H9 (cell line): ENCODE data around the gene PTPRN2. TPM values are rescaled to one million over a fixed set of nuclear protein-coding genes. Genes with fewer than 3 reads are reported as not detected.
A peak's percentile ranks its signal among the peaks of the same experiment; 100 is the strongest.

Source experiments
- DNase-seq: peaks from one replicate; pipeline ENCODE4 v3.0.0-alpha.2; 2017
- H2AFZ ChIP-seq: one replicate; pipeline ENCODE4 v1.6.1; 2013; ENCODE audit warnings: mild to moderate bottlenecking, low read length, control low read depth, moderate library complexity
- H2AK5ac ChIP-seq: 2 replicates; pipeline ENCODE4 v1.6.1; 2013; ENCODE audit warnings: low read length, control low read depth, mixed read lengths; ENCODE audit not compliant: insufficient read length
- H2BK120ac ChIP-seq: one replicate; pipeline ENCODE4 v1.6.1; 2013; ENCODE audit warnings: low read depth, mild to moderate bottlenecking, low read length, control low read depth, inconsistent platforms; ENCODE audit not compliant: poor library complexity, severe bottlenecking
- H2BK12ac ChIP-seq: 2 replicates; pipeline ENCODE4 v1.6.1; 2013; ENCODE audit warnings: low read length, control low read depth, mixed read lengths, low read depth; ENCODE audit not compliant: insufficient read length
- H2BK15ac ChIP-seq: 2 replicates; pipeline ENCODE4 v1.6.1; 2013; ENCODE audit warnings: low read depth, low read length, control low read depth
- H2BK20ac ChIP-seq: one replicate; pipeline ENCODE4 v1.6.1; 2013; ENCODE audit warnings: low read depth, mild to moderate bottlenecking, low read length, control low read depth, inconsistent platforms; ENCODE audit not compliant: poor library complexity, severe bottlenecking
- H2BK5ac ChIP-seq: 2 replicates; pipeline ENCODE4 v1.6.1; 2013; ENCODE audit warnings: low read length, control low read depth, mixed read lengths; ENCODE audit not compliant: insufficient read length
- H3K14ac ChIP-seq: 2 replicates; pipeline ENCODE4 v1.6.1; 2013; ENCODE audit warnings: low read length, control low read depth; ENCODE audit not compliant: insufficient read depth
- H3K18ac ChIP-seq: 2 replicates; pipeline ENCODE4 v1.6.1; 2013; ENCODE audit warnings: low read depth, mild to moderate bottlenecking, mixed read lengths, low read length, control low read depth; ENCODE audit not compliant: insufficient read length
- H3K23ac ChIP-seq: 2 replicates; pipeline ENCODE4 v1.6.1; 2013; ENCODE audit warnings: low read length, control low read depth, mixed read lengths, low read depth; ENCODE audit not compliant: insufficient read length
- H3K23me2 ChIP-seq: 2 replicates; pipeline ENCODE4 v1.6.1; 2013; ENCODE audit warnings: low read depth, mild to moderate bottlenecking, mixed read lengths, low read length, control low read depth; ENCODE audit not compliant: insufficient read length, poor library complexity, severe bottlenecking
- H3K27ac ChIP-seq: 2 replicates; pipeline ENCODE4 v1.5.1; 2013; ENCODE audit warnings: low read length, control low read depth, mixed read lengths, low read depth; ENCODE audit not compliant: insufficient read length
- H3K27me3 ChIP-seq: 2 replicates; pipeline ENCODE4 v1.6.1; 2013; ENCODE audit warnings: low read length, control low read depth, inconsistent platforms; ENCODE audit not compliant: insufficient read depth
- H3K4ac ChIP-seq: 2 replicates; pipeline ENCODE4 v1.6.1; 2013; ENCODE audit warnings: low read depth, mild to moderate bottlenecking, control low read depth, inconsistent platforms, low read length, moderate library complexity
- H3K4me1 ChIP-seq: 2 replicates; pipeline ENCODE4 v1.6.1; 2013; ENCODE audit warnings: low read length, control low read depth, inconsistent platforms; ENCODE audit not compliant: insufficient read depth
- H3K4me2 ChIP-seq: 2 replicates; pipeline ENCODE4 v1.6.1; 2013; ENCODE audit warnings: low read length, control low read depth, mixed read lengths; ENCODE audit not compliant: insufficient read length, insufficient read depth
- H3K56ac ChIP-seq: 2 replicates; pipeline ENCODE4 v1.6.1; 2013; ENCODE audit warnings: low read depth, mild to moderate bottlenecking, mixed read lengths, low read length, control low read depth; ENCODE audit not compliant: insufficient read length
- H3K79me1 ChIP-seq: 2 replicates; pipeline ENCODE4 v1.6.1; 2013; ENCODE audit warnings: low read depth, mild to moderate bottlenecking, moderate library complexity, low read length, control low read depth, inconsistent platforms; ENCODE audit not compliant: insufficient read depth, poor library complexity, severe bottlenecking
- H3K79me2 ChIP-seq: 2 replicates; pipeline ENCODE4 v1.6.1; 2013; ENCODE audit warnings: low read length, control low read depth, inconsistent platforms; ENCODE audit not compliant: insufficient read depth
- H3K9ac ChIP-seq: 2 replicates; pipeline ENCODE4 v1.6.1; 2013; ENCODE audit warnings: low read length, control low read depth, mixed read lengths; ENCODE audit not compliant: insufficient read length; ENCODE audit errors: extremely low read depth
- H3K9me3 ChIP-seq: one replicate; pipeline ENCODE4 v1.6.1; 2013; ENCODE audit warnings: low read depth, low read length, inconsistent platforms; ENCODE audit not compliant: control insufficient read depth
- H3T11ph ChIP-seq: one replicate; pipeline ENCODE4 v1.6.1; 2013; ENCODE audit warnings: mild to moderate bottlenecking, low read length, control low read depth, inconsistent platforms
- H4K20me1 ChIP-seq: one replicate; pipeline ENCODE4 v1.6.1; 2013; ENCODE audit not compliant: control insufficient read depth, insufficient read length, insufficient read depth
- H4K5ac ChIP-seq: 2 replicates; pipeline ENCODE4 v1.6.1; 2013; ENCODE audit warnings: low read depth, mild to moderate bottlenecking, mixed read lengths, low read length, control low read depth; ENCODE audit not compliant: insufficient read length
- H4K8ac ChIP-seq: replicated peaks from 2 replicates; pipeline ENCODE4 v1.6.1; 2013; ENCODE audit warnings: low read length, control low read depth, mixed read lengths, low read depth; ENCODE audit not compliant: insufficient read length
- H4K91ac ChIP-seq: 2 replicates; pipeline ENCODE4 v1.6.1; 2013; ENCODE audit warnings: low read depth, mild to moderate bottlenecking, moderate library complexity, mixed read lengths, low read length, control low read depth; ENCODE audit not compliant: insufficient read length
- H3K27ac Mint-ChIP-seq, 3 experiments: 2 replicates in 2 of 3; 3 replicates in 1 of 3; pipeline ENCODE4 v1.8.0; 2020 to 2021; ENCODE audit warnings: mixed read lengths in 3 of 3, mild to moderate bottlenecking in 1 of 3, moderate library complexity in 1 of 3
- H3K27me3 Mint-ChIP-seq: 2 replicates; pipeline ENCODE4 v1.8.0; 2021; ENCODE audit warnings: low read depth, mild to moderate bottlenecking, moderate library complexity, mixed read lengths
- H3K36me3 Mint-ChIP-seq, 3 experiments: 2 replicates in 2 of 3; 3 replicates in 1 of 3; pipeline ENCODE4 v1.8.0; 2020 to 2021; ENCODE audit warnings: low read depth in 3 of 3, mixed read lengths in 3 of 3; ENCODE audit not compliant: insufficient read depth in 1 of 3
- H3K4me1 Mint-ChIP-seq, 2 experiments: 2 replicates each; pipeline ENCODE4 v1.8.0; 2020; ENCODE audit warnings: mixed read lengths in 2 of 2
- H3K4me3 Mint-ChIP-seq, 2 experiments: 2 replicates in 1 of 2; 3 replicates in 1 of 2; pipeline ENCODE4 v1.8.0; 2020 to 2021; ENCODE audit warnings: mild to moderate bottlenecking in 2 of 2, mixed read lengths in 2 of 2, moderate library complexity in 1 of 2
- H3K9me3 Mint-ChIP-seq, 2 experiments: 2 replicates in 1 of 2; 3 replicates in 1 of 2; pipeline ENCODE4 v1.8.0; 2020; ENCODE audit warnings: mild to moderate bottlenecking in 2 of 2, mixed read lengths in 2 of 2, moderate library complexity in 1 of 2
- WGBS: extraction: QIAGEN DNeasy Blood & Tissue Kit; methylation state at CpG from one replicate; pipeline ENCODE4 v1.1.7; 2013; ENCODE audit warnings: missing lambda C conversion rate, low lambda C conversion rate, mixed read lengths; ENCODE audit not compliant: insufficient read length; ENCODE audit errors: extremely low coverage; 5-methylcytosine and 5-hydroxymethylcytosine counted together
- total RNA-seq: library from RNA; stranded (reverse); gene quantifications from 2 replicates; pipeline ENCODE4 v1.2.1, GENCODE V29; 2021
- TF ChIP-seq, protein P1 (sequence below): fragments of 200-600 bp; sonication (generic); conservative IDR thresholded peaks from 3 replicates; pipeline ENCODE4 v1.8.0; 2021; ENCODE audit warnings: antibody characterized with exemption, mild to moderate bottlenecking

Gene PTPRN2
- total RNA-seq, 1 experiment from 2014 or later: 5.2 TPM

DNA sequence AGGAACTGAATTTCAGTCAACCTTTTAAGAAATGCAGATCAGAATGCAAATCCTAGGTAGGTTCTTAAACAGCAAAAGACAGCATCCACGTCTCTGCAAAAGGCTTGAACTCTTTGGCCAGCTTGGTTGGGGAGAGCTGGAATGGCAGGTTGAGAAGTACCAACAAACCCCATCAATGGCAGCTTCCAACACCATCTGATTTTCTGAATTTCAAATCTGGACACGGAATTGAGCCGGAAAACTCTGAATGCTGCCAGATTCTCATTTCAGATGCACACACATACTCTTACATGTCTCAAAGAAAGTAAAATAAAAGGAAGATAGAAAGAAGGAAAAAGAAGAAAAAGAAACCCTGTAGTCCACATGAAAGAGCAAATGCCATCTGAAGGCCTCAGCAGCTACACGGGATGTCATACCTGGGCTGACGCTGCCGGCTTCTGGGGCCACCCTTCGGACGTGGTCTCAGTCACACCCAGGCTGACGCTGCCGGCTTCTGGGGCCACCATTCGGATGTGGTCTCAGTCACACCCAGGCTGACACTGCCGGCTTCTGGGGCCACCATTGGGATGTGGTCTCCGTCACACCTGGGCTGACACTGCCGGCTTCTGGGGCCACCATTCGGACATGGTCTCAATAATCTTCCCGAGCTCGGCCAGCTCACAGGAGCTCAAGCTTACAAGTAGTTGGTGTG is 165.3 kb downstream of the PTPRN2 start:
- Histone ChIP-seq H3T11ph (no peak overlapping the region), H3K14ac (no peak overlapping the region), H2AFZ (no peak overlapping the region), H3K4ac (no peak overlapping the region), H3K27ac (no peak overlapping the region), H2BK5ac (no peak overlapping the region), H2BK15ac (0 out of 2 replicates have a peak overlapping the region, but pooled peaks have one; percentile 18), H2BK12ac (no peak overlapping the region), H3K79me1 (no peaks in the 10 kb centered on the region), H2BK120ac (no peak overlapping the region), H3K4me2 (no peak overlapping the region), H4K8ac (no peak overlapping the region), H2AK5ac (no peak overlapping the region), H3K23ac (no peak overlapping the region), H3K9ac (no peak overlapping the region), H3K27me3 (no peaks in the 10 kb centered on the region), H4K5ac (no peak overlapping the region), H4K20me1 (no peaks in the 10 kb centered on the region), H3K23me2 (no peaks in the 10 kb centered on the region), H3K56ac (no peak overlapping the region), H4K91ac (no peak overlapping the region), H3K4me1 (no peaks in the 10 kb centered on the region), H3K79me2 (no peaks in the 10 kb centered on the region), H3K18ac (peak overlapping the region; percentile 26), H2BK20ac (no peak overlapping the region), H3K9me3 (peaks cover 18% of the 10 kb centered on the region)
- peaks cover 0 to 4% of the 10 kb centered on the region in 2 experiments; a peak in 1 of 4 replicates for H3K4me1 Mint-ChIP-seq
- TF ChIP-seq, protein P1, sequence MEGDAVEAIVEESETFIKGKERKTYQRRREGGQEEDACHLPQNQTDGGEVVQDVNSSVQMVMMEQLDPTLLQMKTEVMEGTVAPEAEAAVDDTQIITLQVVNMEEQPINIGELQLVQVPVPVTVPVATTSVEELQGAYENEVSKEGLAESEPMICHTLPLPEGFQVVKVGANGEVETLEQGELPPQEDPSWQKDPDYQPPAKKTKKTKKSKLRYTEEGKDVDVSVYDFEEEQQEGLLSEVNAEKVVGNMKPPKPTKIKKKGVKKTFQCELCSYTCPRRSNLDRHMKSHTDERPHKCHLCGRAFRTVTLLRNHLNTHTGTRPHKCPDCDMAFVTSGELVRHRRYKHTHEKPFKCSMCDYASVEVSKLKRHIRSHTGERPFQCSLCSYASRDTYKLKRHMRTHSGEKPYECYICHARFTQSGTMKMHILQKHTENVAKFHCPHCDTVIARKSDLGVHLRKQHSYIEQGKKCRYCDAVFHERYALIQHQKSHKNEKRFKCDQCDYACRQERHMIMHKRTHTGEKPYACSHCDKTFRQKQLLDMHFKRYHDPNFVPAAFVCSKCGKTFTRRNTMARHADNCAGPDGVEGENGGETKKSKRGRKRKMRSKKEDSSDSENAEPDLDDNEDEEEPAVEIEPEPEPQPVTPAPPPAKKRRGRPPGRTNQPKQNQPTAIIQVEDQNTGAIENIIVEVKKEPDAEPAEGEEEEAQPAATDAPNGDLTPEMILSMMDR: no peak
- no CpG with 5 or more reads among the region's 17 CpGs for WGBS
- no peak for DNase-seq
- no peak overlapping the region for H3K4me3 Mint-ChIP-seq
- no peak overlapping the region for H3K27ac Mint-ChIP-seq
- H3K9me3 Mint-ChIP-seq: peaks cover 15 to 20% of the 10 kb centered on the region in 2 experiments
- H3K36me3 Mint-ChIP-seq: peaks cover 0 to 22% (median 0%) of the 10 kb centered on the region in 3 experiments; a peak in 4 of 7 replicates
- H3K27me3 Mint-ChIP-seq: peaks cover 4% of the 10 kb centered on the region; the same call in 1 of the 2 replicates
